GM12875 (cell line): ENCODE results near the gene SERTAD4.
"Not testable (repeated sequence)": the region's sequence is repeated elsewhere in the genome, so short reads cannot be mapped to it uniquely, and the experiment has no call there.

ENCODE experiments used
- H3K4me3 ChIP-seq: one replicate; pipeline ENCODE4 v1.5.1; 2011; ENCODE audit warnings: low read depth, low read length, control low read depth
- TF ChIP-seq, protein P1 (sequence below): IDR thresholded peaks from 2 replicates; pipeline ENCODE4 v1.5.1; 2011; ENCODE audit warnings: low read depth, mild to moderate bottlenecking, control low read depth, inconsistent platforms, low read length, moderate library complexity, borderline replicate concordance; ENCODE audit not compliant: insufficient read depth

The SERTAD4 gene

DNA sequence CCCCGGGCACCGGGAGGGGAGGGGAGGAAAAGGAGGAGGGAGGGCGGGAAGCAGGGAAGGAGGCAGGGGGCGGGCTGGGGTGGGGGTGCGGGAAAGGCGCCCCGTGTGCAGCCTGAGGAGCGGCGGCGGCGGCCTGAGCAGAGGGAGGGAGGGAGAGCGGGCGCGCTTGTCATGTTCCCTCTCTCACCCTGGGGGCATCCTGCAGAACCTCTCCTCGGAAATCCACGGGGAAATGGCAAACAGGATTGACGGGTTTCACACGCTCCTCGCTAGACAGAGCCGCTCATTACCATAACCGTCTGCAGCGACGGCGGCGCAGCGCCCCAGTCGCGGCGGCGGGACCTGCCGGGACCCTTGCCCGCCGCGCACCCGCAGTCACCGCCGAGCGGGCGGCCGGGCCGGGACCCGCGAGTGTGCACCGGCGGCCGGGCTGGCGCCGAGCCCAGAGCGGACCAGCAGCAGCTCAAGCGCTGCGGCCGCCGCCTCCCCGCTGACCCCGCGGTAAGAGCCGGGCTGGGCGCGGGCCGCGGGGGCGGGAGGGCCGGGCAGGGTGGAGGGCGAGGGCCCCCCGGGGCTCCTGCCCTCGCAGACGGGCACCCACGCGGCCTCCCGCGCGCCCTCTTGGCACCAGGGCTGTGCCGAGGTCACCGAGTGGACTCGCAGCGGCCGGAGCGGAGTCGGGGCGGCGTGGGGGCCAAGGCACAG, at the start of gene SERTAD4:
Gene SERTAD4, plus strand, starts transcription at position 286 of the 705 bp plus-strand sequence. CDS start 5,165 bp downstream, outside the sequence.
- H3K4me3 ChIP-seq = no peak within 1 kb of the TSS
- TF ChIP-seq, protein P1, sequence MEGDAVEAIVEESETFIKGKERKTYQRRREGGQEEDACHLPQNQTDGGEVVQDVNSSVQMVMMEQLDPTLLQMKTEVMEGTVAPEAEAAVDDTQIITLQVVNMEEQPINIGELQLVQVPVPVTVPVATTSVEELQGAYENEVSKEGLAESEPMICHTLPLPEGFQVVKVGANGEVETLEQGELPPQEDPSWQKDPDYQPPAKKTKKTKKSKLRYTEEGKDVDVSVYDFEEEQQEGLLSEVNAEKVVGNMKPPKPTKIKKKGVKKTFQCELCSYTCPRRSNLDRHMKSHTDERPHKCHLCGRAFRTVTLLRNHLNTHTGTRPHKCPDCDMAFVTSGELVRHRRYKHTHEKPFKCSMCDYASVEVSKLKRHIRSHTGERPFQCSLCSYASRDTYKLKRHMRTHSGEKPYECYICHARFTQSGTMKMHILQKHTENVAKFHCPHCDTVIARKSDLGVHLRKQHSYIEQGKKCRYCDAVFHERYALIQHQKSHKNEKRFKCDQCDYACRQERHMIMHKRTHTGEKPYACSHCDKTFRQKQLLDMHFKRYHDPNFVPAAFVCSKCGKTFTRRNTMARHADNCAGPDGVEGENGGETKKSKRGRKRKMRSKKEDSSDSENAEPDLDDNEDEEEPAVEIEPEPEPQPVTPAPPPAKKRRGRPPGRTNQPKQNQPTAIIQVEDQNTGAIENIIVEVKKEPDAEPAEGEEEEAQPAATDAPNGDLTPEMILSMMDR = no peak

DNA sequence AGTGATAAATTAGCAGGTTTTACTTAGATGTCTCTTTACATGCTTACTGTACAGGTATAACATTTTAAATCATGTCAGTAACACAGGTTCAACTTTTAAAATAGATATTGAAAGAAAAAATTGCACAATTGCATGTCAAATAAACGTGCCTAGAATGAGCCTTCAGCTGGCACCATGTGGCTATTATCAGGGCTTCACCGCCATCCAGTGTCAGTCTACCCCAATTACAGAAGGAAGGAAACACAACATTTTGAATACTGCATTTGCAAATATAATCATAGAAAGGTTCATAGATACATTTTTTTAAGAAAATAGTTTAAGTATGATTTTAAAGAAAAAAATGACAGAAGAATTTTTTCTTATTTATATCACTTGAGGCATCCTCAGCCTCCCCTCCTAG, 47.5 kb upstream of the SERTAD4 start:
- TF ChIP-seq, protein P1 = no peak
- no peak overlapping the region for H3K4me3 ChIP-seq

DNA sequence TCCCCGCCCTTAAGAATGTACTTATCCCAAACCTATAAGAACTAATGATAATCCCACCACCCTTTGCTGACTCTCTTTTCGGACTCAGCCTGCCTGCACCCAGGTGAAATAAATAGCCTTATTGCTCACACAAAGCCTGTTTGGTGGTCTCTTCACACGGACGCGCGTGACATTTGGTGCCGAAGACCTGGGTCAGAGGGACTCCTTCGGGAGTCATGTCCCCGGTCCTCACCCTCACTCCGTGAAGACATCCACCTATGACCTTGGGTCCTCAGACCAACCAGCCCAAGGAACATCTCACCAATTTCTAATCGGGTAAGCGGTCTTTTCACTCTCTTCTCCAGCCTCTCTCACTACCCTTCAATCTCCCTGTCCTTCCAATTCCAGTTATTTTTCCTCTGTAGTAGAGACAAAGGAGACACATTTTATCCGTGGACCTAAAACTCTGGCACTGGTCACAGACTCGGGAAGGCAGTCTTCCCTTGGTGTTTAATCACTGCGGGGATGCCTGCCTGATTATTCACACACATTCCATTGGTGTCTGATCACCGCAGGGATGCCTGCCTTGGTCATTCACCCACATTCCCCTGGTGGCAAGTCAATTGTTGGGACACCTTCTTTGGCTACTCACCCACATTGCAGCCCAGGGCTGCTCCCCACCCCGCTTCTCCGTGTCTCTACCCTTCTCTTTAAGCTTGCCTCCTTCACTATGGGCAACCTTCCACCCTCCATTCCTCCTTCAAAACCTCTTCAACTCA, 44.6 kb upstream of the SERTAD4 start:
- not testable (repeated sequence) for H3K4me3 ChIP-seq

DNA sequence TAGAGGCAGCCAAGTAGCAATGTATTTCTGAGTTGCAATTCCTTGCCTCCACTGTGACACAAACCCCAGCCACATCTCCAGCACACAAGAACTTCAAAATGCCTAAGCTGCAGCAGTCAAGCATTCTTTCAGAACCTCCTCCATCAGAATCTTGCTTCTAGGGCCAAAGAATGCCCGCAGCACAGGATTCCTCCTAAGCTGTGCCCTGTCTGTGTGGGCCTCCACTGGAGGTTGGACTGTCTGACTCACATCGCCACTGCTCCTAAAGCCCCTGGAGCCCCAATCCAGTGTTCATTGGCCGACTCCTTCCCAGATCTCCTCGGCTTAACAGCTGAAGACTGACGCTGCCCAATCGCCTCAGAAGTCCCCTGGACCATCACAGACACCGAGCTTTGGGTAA, 43.2 kb upstream of the SERTAD4 start:
- TF ChIP-seq, protein P1 = no peak
- no peak overlapping the region for H3K4me3 ChIP-seq

DNA sequence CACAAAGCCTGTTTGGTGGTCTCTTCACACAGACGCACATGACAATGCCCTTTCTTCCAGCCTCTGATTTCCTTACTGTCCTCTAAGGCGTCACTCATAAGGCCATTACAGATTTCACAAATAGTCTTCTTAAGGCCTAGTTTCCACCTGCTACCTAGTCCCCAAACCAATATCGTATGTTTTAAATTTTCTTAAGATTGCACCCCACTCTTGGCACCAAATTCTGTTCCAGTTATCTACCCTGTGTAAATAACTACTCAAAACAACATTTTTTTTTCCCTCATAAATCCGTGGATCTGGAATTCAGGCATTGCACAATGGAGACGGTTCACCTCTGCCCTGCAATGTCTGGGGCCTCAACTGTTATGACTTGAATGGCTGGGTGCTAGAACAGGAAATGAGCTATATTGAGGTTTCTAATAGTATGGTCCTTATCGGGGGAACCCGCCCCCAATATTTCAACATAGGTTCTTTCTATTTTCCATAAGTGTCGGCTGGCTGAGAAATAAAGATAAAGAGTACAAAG, 36.9 kb upstream of the SERTAD4 start:
- TF ChIP-seq, protein P1 = no peak
- no peak overlapping the region for H3K4me3 ChIP-seq

DNA sequence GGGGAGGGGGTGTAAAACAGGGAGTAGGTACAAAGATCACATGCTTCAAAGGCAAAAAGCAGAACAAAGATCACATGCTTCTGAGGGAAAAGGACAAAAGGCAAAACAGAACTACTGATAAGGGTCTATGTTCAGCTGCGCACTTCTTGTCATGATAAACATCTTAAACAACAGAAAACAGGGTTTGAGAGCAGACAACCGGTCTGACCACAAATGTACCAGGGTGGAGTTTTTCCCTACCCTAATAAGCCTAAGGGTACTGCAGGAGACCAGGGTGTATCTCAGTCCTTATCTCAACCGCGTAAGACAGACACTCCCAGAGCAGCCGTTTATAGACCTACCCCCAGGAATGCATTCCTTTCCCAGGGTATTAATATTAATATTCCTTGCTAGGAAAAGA, 36.3 kb upstream of the SERTAD4 start:
- H3K4me3 ChIP-seq = not testable (repeated sequence)

DNA sequence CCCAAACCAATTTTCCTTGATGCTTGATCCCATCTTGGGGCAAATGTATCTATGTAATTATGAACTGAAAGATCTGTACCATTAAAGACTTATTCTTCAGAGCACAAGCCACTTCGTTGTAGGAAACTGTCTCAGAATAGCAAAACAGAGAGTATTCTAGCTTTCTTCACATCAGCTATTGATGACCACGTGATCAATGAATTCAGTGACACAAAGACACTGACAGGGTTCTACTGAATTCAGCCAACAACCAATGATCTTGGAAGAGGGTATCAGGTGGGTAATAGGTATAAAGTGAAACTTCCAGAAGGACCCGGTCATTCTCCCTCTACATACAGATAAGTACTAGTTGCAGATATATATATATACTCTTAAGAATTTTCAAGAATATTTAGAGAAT, 33.8 kb upstream of the SERTAD4 start:
- TF ChIP-seq, protein P1 = no peak
- H3K4me3 ChIP-seq = no peak overlapping the region

DNA sequence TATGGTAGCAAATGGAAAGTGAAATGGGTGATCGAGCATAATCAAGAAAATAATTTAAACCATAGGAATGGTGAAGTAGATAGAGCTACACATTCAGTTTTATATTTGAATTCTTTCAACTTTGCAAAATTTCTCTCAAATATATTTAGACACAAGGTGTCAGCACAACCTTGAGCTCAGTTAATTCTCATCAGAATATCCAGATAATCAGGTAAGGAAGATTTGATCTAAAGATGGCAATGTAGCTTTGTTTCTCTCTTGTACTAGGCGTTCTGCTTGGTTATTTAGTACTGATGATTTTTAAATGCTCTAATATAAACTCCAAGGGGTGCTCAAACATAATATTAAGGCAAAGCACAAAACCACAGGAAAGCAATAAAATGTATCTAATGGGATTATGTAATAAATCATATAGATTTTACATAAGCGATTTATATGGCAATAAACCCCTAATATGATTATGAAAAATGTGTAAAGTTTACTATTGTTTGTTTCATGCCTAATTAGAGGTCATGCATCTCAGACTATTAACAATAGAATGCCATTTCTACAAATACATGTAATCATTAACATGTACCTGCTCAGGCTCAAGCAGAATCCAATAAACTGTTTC, 32.4 kb upstream of the SERTAD4 start:
- TF ChIP-seq, protein P1 = no peak
- H3K4me3 ChIP-seq = no peak overlapping the region
